ENCODE data around the gene LTBP3.
"Not testable (repeated sequence)": the region's sequence is repeated elsewhere in the genome, so short reads cannot be mapped to it uniquely, and the experiment has no call there.

The LTBP3 gene

GRCh38 chr11:65518941-65519549, 39.1 kb downstream of the LTBP3 start:
- H3K4me3 ChIP-seq (ENCODE audit: low read depth, low read length): not testable (repeated sequence)

GRCh38 chr11:65516135-65516968, 41.8 kb downstream of the LTBP3 start:
- H3K4me3 ChIP-seq (ENCODE audit: low read depth, low read length): no peak overlapping the region

- H3K4me3 ChIP-seq (ENCODE audit: low read depth, low read length): not testable (repeated sequence)
Observed at GRCh38 chr11:65512311-65512710, 45.8 kb downstream of the LTBP3 start.

- no peak overlapping the region for H3K4me3 ChIP-seq (ENCODE audit: low read depth, low read length)
Observed at GRCh38 chr11:65506772-65507505, 51.2 kb downstream of the LTBP3 start.

- H3K4me3 ChIP-seq (ENCODE audit: low read depth, low read length): no peak overlapping the region
Observed at GRCh38 chr11:65506290-65506771, 51.8 kb downstream of the LTBP3 start.

- H3K4me3 ChIP-seq (ENCODE audit: low read depth, low read length): no peak overlapping the region
Observed at GRCh38 chr11:65505466-65506289, 52.5 kb downstream of the LTBP3 start.

- H3K4me3 ChIP-seq (ENCODE audit: low read depth, low read length): peak overlapping the region; percentile 99
Observed at GRCh38 chr11:65504674-65505465, 53.3 kb downstream of the LTBP3 start.

- H3K4me3 ChIP-seq (ENCODE audit: low read depth, low read length): peak overlapping the region; percentile 99
Observed at GRCh38 chr11:65503949-65504673, 54.0 kb downstream of the LTBP3 start.

GRCh38 chr11:65503368-65503948, 54.7 kb downstream of the LTBP3 start:
- H3K4me3 ChIP-seq (ENCODE audit: low read depth, low read length): peak overlapping the region; percentile 99

GRCh38 chr11:65502555-65503367, 55.4 kb downstream of the LTBP3 start:
- H3K4me3 ChIP-seq (ENCODE audit: low read depth, low read length): peak overlapping the region; percentile 99

- peak overlapping the region; percentile 99 for H3K4me3 ChIP-seq (ENCODE audit: low read depth, low read length)
Observed at GRCh38 chr11:65502274-65502554, 55.9 kb downstream of the LTBP3 start.

GRCh38 chr11:65501472-65502273, 56.5 kb downstream of the LTBP3 start:
- peak overlapping the region; percentile 99 for H3K4me3 ChIP-seq (ENCODE audit: low read depth, low read length)

- peak overlapping the region; percentile 99 for H3K4me3 ChIP-seq (ENCODE audit: low read depth, low read length)
Observed at GRCh38 chr11:65501186-65501471, 57.0 kb downstream of the LTBP3 start.

GRCh38 chr11:65500387-65501185, 57.6 kb downstream of the LTBP3 start:
- H3K4me3 ChIP-seq (ENCODE audit: low read depth, low read length): peak overlapping the region; percentile 99

- H3K4me3 ChIP-seq (ENCODE audit: low read depth, low read length): peak overlapping the region; percentile 99
Observed at GRCh38 chr11:65499713-65500386, 58.3 kb downstream of the LTBP3 start.

GRCh38 chr11:65498977-65499712, 59.0 kb downstream of the LTBP3 start, which contains the start of gene MALAT1:
TSS of gene MALAT1 (plus strand) at chr11:65499045.
- H3K4me3 ChIP-seq (ENCODE audit: low read depth, low read length): peak within 1 kb of the TSS; percentile 99
